Thyroid gland (tissue), 4 donors: ENCODE results near the gene APRT. TPM values are rescaled to one million over a fixed set of nuclear protein-coding genes. Genes with fewer than 3 reads are reported as not detected.
"Not testable (repeated sequence)": the region's sequence is repeated elsewhere in the genome, so short reads cannot be mapped to it uniquely, and the experiment has no call there.

ENCODE experiments used
- DNase-seq, 2 donors: peaks; one replicate each; pipeline ENCODE4 v3.0.0-alpha.2; 2019
- H3K27ac ChIP-seq, 3 donors: fragments of 200-600 bp; sonication (generic); 1 replicate in 2 of 3; 2 replicates in 1 of 3; pipeline ENCODE4 v1.5.1; 2016 to 2019; ENCODE audit warnings: mild to moderate bottlenecking in 1 of 3, moderate library complexity in 1 of 3
- H3K27me3 ChIP-seq: fragments of 200-600 bp; sonication (generic); one replicate; pipeline ENCODE4 v1.5.1; 2019
- H3K36me3 ChIP-seq, 2 donors: fragments of 200-600 bp; sonication (generic); one replicate each; pipeline ENCODE4 v1.5.1; 2016 to 2019
- H3K4me1 ChIP-seq, 2 donors: fragments of 200-600 bp; sonication (generic); one replicate each; pipeline ENCODE4 v1.5.1; 2017 to 2019
- H3K4me3 ChIP-seq, 3 donors: fragments of 200-600 bp; sonication (generic); replicated peaks in 1 of 3; 1 replicate in 2 of 3; 2 replicates in 1 of 3; pipeline ENCODE4 v1.5.1; 2016; ENCODE audit warnings: mild to moderate bottlenecking in 1 of 3
- H3K9me3 ChIP-seq: fragments of 200-600 bp; sonication (generic); one replicate; pipeline ENCODE4 v1.5.1; 2017
- CTCF ChIP-seq, 6 experiments: fragments of 200-600 bp in 3 of 6; fragments of 450-650 bp in 3 of 6; sonication (generic) in 3 of 6; IDR thresholded peaks; one replicate each; pipeline ENCODE4 v1.5.1; 2016 to 2019; ENCODE audit warnings: antibody characterized with exemption in 6 of 6, mild to moderate bottlenecking in 2 of 6, inconsistent platforms in 1 of 6, moderate library complexity in 1 of 6
- POLR2A ChIP-seq, 2 donors: fragments of 450-650 bp; IDR thresholded peaks; one replicate each; pipeline ENCODE4 v1.6.1; 2017; ENCODE audit warnings: antibody characterized with exemption in 2 of 2, mild to moderate bottlenecking in 2 of 2, moderate library complexity in 1 of 2
- WGBS, 2 donors: methylation state at CpG; one replicate each; pipeline ENCODE4 v1.1.5; 2017; 5-methylcytosine and 5-hydroxymethylcytosine counted together
- intact Hi-C: fragments of 100-400 bp; cut with DNase I; formaldehyde crosslinking; loops from one replicate; pipeline ENCODE4 v1.15.1; 2023
- total RNA-seq, 4 donors: library from RNA; depleted of rRNA; stranded (reverse); fragments of >200 nt; gene quantifications; one replicate each; pipeline ENCODE4 v1.2.3, GENCODE V29; 2016

Gene APRT
- total RNA-seq, 4 donors from 2014 or later = 88.9 to 182 (median 118) TPM

GRCh38 chr16:88825146-88825545 is 13.4 kb upstream of the APRT start:
- DNase-seq = no peak
- TF ChIP-seq CTCF (IDR thresholded peaks at IDR 0.05) (no peak), POLR2A (IDR thresholded peaks at IDR 0.05) (no peak)
- H3K27me3 ChIP-seq = no peaks in the 10 kb centered on the region
- H3K4me3 ChIP-seq = no peak overlapping the region
- H3K27ac ChIP-seq = no peak overlapping the region
- H3K36me3 ChIP-seq = no peaks in the 10 kb centered on the region
- no peaks in the 10 kb centered on the region for H3K4me1 ChIP-seq
- WGBS, 2 donors = 55 to 94% methylated on average over 2 to 4 of the region's 12 CpGs
- no peaks in the 10 kb centered on the region for H3K9me3 ChIP-seq
- intact Hi-C loops = no loop called here

GRCh38 chr16:88824256-88825077 is 12.7 kb upstream of the APRT start:
- no peaks in the 10 kb centered on the region for H3K36me3 ChIP-seq
- H3K27ac ChIP-seq = no peak overlapping the region
- no peak overlapping the region for H3K4me3 ChIP-seq
- H3K27me3 ChIP-seq = no peaks in the 10 kb centered on the region
- DNase-seq = no peak
- H3K9me3 ChIP-seq = no peaks in the 10 kb centered on the region
- WGBS, 2 donors = 89 to 91% methylated on average over 22 to 31 of the region's 33 CpGs
- intact Hi-C loops = no loop called here
- TF ChIP-seq POLR2A (IDR thresholded peaks at IDR 0.05) (no peak), CTCF (IDR thresholded peaks at IDR 0.05) (no peak)
- H3K4me1 ChIP-seq = no peaks in the 10 kb centered on the region

- not testable (repeated sequence) for H3K36me3 ChIP-seq
Measured at GRCh38 chr16:88823646-88824045, 11.9 kb upstream of the APRT start.

GRCh38 chr16:88822281-88823040 is 10.7 kb upstream of the APRT start:
- Histone ChIP-seq H3K27me3 (no peaks in the 10 kb centered on the region), H3K4me3 (no peak overlapping the region), H3K27ac (no peak overlapping the region), H3K36me3 (no peaks in the 10 kb centered on the region), H3K4me1 (no peaks in the 10 kb centered on the region), H3K9me3 (no peaks in the 10 kb centered on the region)
- TF ChIP-seq POLR2A (IDR thresholded peaks at IDR 0.05) (no peak), CTCF (IDR thresholded peaks at IDR 0.05) (no peak)
- no peak for DNase-seq
- intact Hi-C loops = no loop called here
- WGBS, 2 donors = 95 to 98% methylated on average over 8 to 15 of the region's 24 CpGs

More at GRCh38 chr16:88823646-88824045, 11.9 kb upstream of the APRT start:
- H3K27ac ChIP-seq, DNase-seq, intact Hi-C loops, H3K9me3 ChIP-seq, H3K27me3 ChIP-seq, H3K4me3 ChIP-seq, H3K4me1 ChIP-seq: not testable (repeated sequence)
- 96 to 99% methylated on average over 7 to 10 of the region's 31 CpGs for WGBS, 2 donors

GRCh38 chr16:88821168-88821850 is 9.6 kb upstream of the APRT start:
- H3K27me3 ChIP-seq = no peaks in the 10 kb centered on the region
- no peak overlapping the region for H3K27ac ChIP-seq
- intact Hi-C loops = no loop called here
- H3K9me3 ChIP-seq = no peaks in the 10 kb centered on the region
- no peak overlapping the region for H3K4me3 ChIP-seq
- H3K36me3 ChIP-seq = no peaks in the 10 kb centered on the region
- DNase-seq = no peak
- TF ChIP-seq POLR2A (IDR thresholded peaks at IDR 0.05) = no peak
- no peak for TF ChIP-seq CTCF (IDR thresholded peaks at IDR 0.05)
- H3K4me1 ChIP-seq = no peaks in the 10 kb centered on the region
- WGBS, 2 donors = 87 to 94% methylated on average over 5 to 16 of the region's 22 CpGs
